ENCODE data around the gene MAST4. TPM values are rescaled to one million over a fixed set of nuclear protein-coding genes. Genes with fewer than 3 reads are reported as not detected.

Gene MAST4
- total and polyA plus RNA-seq, 2 of the 13 experiments (the other 11 are each of a cell fraction or from before 2014, with no cell fraction given) = 3.4 to 3.7 TPM

GRCh38 chr5:67120032-67120431 lies 523.8 kb downstream of the MAST4 start (continued):
- no peak for TF ChIP-seq ARID5B (CRISPR knock-in tag; IDR thresholded peaks at IDR 0.05)
- TF ChIP-seq ZIK1 (CRISPR knock-in tag; IDR thresholded peaks at IDR 0.05; ENCODE audit: borderline replicate concordance, low read depth) = no peak
- no peak for TF ChIP-seq ONECUT2 (CRISPR knock-in tag; IDR thresholded peaks at IDR 0.05)
- TF ChIP-seq PHB2 (IDR thresholded peaks at IDR 0.05; ENCODE audit: partially characterized antibody) = no peak
- no peak for TF ChIP-seq NCOR1 (IDR thresholded peaks at IDR 0.05; ENCODE audit: borderline replicate concordance, low read length)
- no peak for TF ChIP-seq CEBPZ (IDR thresholded peaks at IDR 0.05; ENCODE audit: low read length)
- no peak for TF ChIP-seq DZIP1 (CRISPR knock-in tag; IDR thresholded peaks at IDR 0.05)
- no peak for TF ChIP-seq ZFP82 (CRISPR knock-in tag; IDR thresholded peaks at IDR 0.05; ENCODE audit: borderline replicate concordance)
- TF ChIP-seq HMG20B (CRISPR knock-in tag; conservative IDR thresholded peaks at IDR 0.05) = no peak

Data from HepG2 (cell line).